Retinal pigment epithelial cell (primary cell): ENCODE data around the gene GMDS.
"Not testable (repeated sequence)": the region's sequence is repeated elsewhere in the genome, so short reads cannot be mapped to it uniquely, and the experiment has no call there.

ENCODE experiments used
- DNase-seq: peaks from one replicate; pipeline ENCODE4 v3.0.0-alpha.2; 2010; ENCODE audit warnings: low read depth
- H3K4me3 ChIP-seq: 2 replicates; pipeline ENCODE4 v1.5.1; 2011; ENCODE audit warnings: mild to moderate bottlenecking, low read length, control low read depth, moderate library complexity
- CTCF ChIP-seq: conservative IDR thresholded peaks from 2 replicates; pipeline ENCODE4 v1.5.1; 2011; ENCODE audit warnings: low read depth, low read length, control low read depth, inconsistent platforms

Gene GMDS

DNA sequence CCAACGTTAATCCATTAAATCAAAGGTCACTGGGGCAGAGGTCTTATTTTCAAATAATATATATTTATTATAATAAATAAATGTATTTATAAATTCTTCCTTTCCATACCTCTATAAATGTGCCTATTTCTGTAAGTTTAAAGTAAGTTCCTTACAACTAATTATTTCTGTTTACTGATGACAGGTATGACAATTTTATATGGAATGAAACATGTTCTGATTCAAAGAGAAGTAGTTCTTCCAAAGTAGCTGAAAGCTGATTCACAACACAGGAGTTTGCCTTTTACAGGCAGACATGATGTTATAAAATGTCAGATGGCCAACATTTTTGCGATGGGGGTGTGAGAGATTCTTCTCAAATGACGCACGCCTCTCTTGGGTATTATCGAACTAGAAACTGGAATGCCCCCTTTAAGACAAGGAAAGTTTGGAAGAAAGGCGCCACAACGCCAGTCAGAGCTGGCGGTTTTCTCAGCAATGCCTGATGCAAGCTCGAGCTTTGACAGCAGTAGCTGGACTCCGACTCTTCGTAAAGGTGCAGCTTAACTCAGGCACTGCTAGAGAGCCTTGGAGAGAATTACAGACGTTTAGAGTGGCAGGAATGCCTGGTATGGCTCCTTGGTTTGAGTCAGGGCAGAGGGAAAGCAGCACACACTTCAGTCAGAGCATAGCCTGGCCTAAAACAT is 543.6 kb downstream of the GMDS start:
- peak; percentile 69 for DNase-seq
- peak overlapping the region; percentile 25 for H3K4me3 ChIP-seq
- TF ChIP-seq CTCF: no peak

- no peak for DNase-seq
- no peak for TF ChIP-seq CTCF
- H3K4me3 ChIP-seq: no peak overlapping the region
Measured at GRCh38 chr6:1700278-1700967, 545.0 kb downstream of the GMDS start.

GRCh38 chr6:1698527-1698926 is 546.9 kb downstream of the GMDS start:
- no peak for DNase-seq
- no peak overlapping the region for H3K4me3 ChIP-seq
- no peak for TF ChIP-seq CTCF

- DNase-seq: no peak
- H3K4me3 ChIP-seq: no peak overlapping the region
- TF ChIP-seq CTCF: no peak
Measured at GRCh38 chr6:1697688-1698351, 547.6 kb downstream of the GMDS start.

- no peak for DNase-seq
- TF ChIP-seq CTCF: no peak
- H3K4me3 ChIP-seq: no peak overlapping the region
Measured at GRCh38 chr6:1696463-1696850, 548.9 kb downstream of the GMDS start.

DNA sequence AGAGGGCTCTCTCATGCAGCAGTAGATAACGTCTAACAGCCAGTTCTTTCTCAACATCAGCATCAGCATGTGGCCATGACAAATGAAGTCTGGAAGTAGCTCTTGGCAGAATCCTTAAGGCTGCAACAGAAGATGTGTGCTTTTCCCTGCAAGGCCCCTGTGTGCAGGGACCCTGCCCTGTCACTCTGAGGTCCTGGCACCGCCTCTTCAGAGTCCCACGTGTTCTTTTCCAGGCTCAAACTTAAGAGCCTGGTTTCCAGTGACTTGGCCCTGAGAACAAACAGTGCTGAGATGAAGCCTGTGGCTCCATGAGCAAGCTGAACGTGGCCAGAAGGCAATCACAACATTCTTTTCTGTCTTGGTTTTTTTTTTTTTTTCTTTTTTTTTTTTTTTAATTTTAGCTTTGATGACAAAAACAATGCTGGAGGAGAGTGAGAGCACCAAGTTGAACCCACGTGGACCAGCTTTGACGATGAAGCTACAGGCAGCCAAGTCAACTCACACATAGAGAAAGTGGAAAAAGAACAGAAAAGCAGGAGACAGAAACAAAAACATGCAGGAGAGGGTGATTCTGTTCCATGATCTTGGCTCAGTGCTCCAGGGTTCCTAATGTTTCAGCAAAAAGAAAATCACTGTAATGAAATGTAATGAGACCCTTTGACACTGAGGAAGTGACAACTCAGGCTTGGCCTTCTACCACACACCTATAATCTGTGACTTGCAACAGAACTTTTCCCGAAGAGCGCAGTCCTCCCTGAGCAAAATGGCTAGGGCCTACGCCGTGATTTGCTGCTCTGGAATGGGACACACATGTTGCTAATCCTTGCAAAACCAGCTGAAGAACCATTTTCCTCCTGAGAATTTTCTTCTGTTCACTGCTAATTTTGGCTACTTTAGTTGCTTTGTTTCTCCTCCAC is 549.6 kb downstream of the GMDS start:
- H3K4me3 ChIP-seq: no peak overlapping the region
- no peak for DNase-seq
- TF ChIP-seq CTCF: no peak

DNA sequence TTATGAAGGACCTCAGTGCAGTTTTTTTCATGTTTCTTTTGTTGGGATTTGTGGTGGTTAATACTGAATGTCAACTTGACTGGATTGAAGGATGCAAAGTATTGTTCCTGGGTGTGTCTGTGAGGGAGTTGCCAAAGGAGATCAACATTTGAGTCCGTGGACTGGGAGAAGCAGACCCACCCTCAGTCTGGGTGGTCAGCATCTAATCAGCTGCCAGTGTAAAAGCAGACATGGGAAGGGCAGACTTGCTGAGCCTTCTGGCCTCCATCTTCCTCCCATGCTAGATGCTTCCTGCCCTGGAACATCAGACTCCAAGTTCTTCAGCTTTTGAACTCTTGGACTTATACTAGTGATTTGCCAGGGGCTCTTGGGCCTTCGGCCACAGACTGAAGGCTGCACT is 553.6 kb downstream of the GMDS start:
- H3K4me3 ChIP-seq, DNase-seq: not testable (repeated sequence)

DNA sequence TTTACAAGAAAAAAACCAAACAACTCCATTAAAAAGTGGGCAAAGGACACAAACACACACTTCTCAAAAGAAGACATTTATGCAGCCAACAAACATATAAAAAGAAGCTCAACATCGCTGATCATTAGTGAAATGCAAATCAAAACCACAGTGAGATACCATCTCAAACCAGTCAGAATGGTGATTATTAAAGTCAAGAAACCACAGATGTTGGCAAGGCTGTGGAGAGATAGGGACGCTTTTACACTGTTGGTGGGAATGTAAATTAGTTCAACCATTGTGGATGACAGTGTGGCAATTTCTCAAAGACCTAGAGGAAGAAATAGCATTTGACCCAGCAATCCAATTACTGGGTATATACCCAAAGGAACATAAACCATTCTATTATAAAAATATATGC is 554.7 kb downstream of the GMDS start:
- not testable (repeated sequence) for H3K4me3 ChIP-seq, DNase-seq
